Ramos (cell line): ENCODE data around the gene SRGAP2.
"Not testable (repeated sequence)": the region's sequence is repeated elsewhere in the genome, so short reads cannot be mapped to it uniquely, and the experiment has no call there.

Experiments
- in situ Hi-C: fragments of 300-500 bp; cut with MboI; formaldehyde crosslinking; loops from one replicate; pipeline ENCODE4 v1.14.3; 2022; ENCODE audit warnings: low sequenced_read_pairs; ENCODE audit not compliant: unreplicated experiment

Gene SRGAP2

GRCh38 chr1:206203364-206204158 lies at the start of gene SRGAP2:
Gene SRGAP2 (plus strand): TSS chr1:206203541. CDS start chr1:206205971, 2,430 bp downstream.
- in situ Hi-C loops = not testable (repeated sequence)

- in situ Hi-C loops = not testable (repeated sequence)
These were observed 35.9 kb upstream of the SRGAP2 start for GRCh38 chr1:206167350-206168029.

- in situ Hi-C loops = not testable (repeated sequence)
These were observed 33.5 kb upstream of the SRGAP2 start for GRCh38 chr1:206169794-206170193.

- in situ Hi-C loops = not testable (repeated sequence)
These were observed 30.1 kb upstream of the SRGAP2 start for GRCh38 chr1:206173110-206173719.

- in situ Hi-C loops = not testable (repeated sequence)
These were observed 29.0 kb upstream of the SRGAP2 start for GRCh38 chr1:206174182-206174868.

- in situ Hi-C loops = not testable (repeated sequence)
These were observed 27.8 kb upstream of the SRGAP2 start for GRCh38 chr1:206175459-206176113.

- in situ Hi-C loops = not testable (repeated sequence)
These were observed 27.2 kb upstream of the SRGAP2 start for GRCh38 chr1:206176114-206176502.

- in situ Hi-C loops = not testable (repeated sequence)
These were observed 25.0 kb upstream of the SRGAP2 start for GRCh38 chr1:206178061-206178989.

GRCh38 chr1:206179666-206180065 lies 23.7 kb upstream of the SRGAP2 start:
- in situ Hi-C loops = not testable (repeated sequence)

GRCh38 chr1:206182368-206183317 lies 20.7 kb upstream of the SRGAP2 start:
- in situ Hi-C loops = not testable (repeated sequence)

- in situ Hi-C loops = not testable (repeated sequence)
These were observed 19.6 kb upstream of the SRGAP2 start for GRCh38 chr1:206183788-206184187.

GRCh38 chr1:206185778-206186177 lies 17.6 kb upstream of the SRGAP2 start:
- in situ Hi-C loops = not testable (repeated sequence)

- in situ Hi-C loops = not testable (repeated sequence)
These were observed 16.5 kb upstream of the SRGAP2 start for GRCh38 chr1:206186826-206187225.

GRCh38 chr1:206195182-206195581 lies 8.2 kb upstream of the SRGAP2 start:
- in situ Hi-C loops = not testable (repeated sequence)

GRCh38 chr1:206196748-206197424 lies 6.5 kb upstream of the SRGAP2 start:
- in situ Hi-C loops = not testable (repeated sequence)

GRCh38 chr1:206202789-206203363 lies 465 bp upstream of the SRGAP2 start, which contains the start of gene FAM72A:
Gene FAM72A (minus strand): TSS chr1:206202839. CDS start chr1:206202025, 814 bp downstream.
- in situ Hi-C loops = not testable (repeated sequence)

- in situ Hi-C loops = not testable (repeated sequence)
These were observed 794 bp downstream of the SRGAP2 start for GRCh38 chr1:206204159-206204511.
